ENCODE results near the gene TMEM205. TPM values are rescaled to one million over a fixed set of nuclear protein-coding genes. Genes with fewer than 3 reads are reported as not detected.
A peak's percentile ranks its signal among the peaks of the same experiment; 100 is the strongest.
"Not testable (repeated sequence)": the region's sequence is repeated elsewhere in the genome, so short reads cannot be mapped to it uniquely, and the experiment has no call there.

TMEM205 gene
- total RNA-seq, 1 experiment from 2014 or later, result 93.1 TPM

DNA sequence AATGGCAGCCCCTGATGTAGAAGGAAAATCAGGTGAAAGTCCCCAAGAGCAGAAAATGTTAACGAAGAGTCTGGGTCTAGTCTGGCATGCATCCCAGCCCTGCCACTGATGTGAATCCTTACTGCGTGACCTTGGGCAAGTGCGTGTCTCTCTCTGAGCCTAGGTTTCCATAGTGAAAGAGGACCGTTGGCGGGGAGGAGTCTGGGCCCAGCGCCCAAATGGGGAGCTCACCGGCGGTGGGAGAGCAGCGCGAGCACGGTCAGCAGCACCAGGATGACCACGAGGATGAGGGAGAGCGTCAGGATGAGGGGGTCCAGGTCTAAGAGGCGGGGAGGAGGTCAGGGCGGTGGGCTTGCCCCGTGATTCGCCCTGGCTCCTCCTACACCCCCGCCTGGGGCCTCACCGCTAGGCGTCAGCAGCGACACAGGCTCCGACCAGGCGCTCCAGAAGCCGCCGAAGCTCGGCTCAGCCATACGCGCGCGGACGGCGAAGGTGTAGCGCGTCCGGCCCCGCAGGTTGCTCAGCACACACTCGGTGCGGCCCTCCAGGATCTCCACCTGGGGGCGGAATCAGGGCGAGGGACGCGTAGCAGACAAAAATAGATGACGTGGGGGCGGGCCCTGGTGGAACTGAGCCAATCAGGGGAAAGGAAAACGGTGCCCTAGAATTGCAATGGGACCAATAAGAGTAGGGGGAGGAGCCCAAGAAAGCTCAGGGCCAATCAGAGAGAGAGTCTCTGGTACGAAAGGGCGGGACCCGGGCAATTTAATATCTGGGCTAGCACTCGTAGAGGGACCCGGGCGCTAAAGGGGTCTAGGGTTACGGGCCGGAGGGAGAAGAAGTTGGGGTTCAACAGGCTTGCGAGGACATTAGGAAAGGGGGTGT, 34.8 kb upstream of the TMEM205 start:
- no peaks in the 10 kb centered on the region for H3K27me3 Mint-ChIP-seq (ENCODE audit: insufficient read depth, unreplicated experiment)
- peak overlapping the region; percentile 76 for H3K4me3 Mint-ChIP-seq (ENCODE audit: unreplicated experiment)
- no peaks in the 10 kb centered on the region for H3K9me3 Mint-ChIP-seq (ENCODE audit: unreplicated experiment)
- POLR2A ChIA-PET, result interaction anchor here (0.6 to 2.0 kb wide), 14 partner anchors 10 to 427 kb away, joined by 3 to 11 read pairs (median 5); partner anchors contain the start of genes CCDC159, ECSIT, ODAD3 and PRKCSH
- H3K27ac Mint-ChIP-seq (ENCODE audit: low read depth, unreplicated experiment), result peak overlapping the region; percentile 90
- TF ChIP-seq, protein P1, sequence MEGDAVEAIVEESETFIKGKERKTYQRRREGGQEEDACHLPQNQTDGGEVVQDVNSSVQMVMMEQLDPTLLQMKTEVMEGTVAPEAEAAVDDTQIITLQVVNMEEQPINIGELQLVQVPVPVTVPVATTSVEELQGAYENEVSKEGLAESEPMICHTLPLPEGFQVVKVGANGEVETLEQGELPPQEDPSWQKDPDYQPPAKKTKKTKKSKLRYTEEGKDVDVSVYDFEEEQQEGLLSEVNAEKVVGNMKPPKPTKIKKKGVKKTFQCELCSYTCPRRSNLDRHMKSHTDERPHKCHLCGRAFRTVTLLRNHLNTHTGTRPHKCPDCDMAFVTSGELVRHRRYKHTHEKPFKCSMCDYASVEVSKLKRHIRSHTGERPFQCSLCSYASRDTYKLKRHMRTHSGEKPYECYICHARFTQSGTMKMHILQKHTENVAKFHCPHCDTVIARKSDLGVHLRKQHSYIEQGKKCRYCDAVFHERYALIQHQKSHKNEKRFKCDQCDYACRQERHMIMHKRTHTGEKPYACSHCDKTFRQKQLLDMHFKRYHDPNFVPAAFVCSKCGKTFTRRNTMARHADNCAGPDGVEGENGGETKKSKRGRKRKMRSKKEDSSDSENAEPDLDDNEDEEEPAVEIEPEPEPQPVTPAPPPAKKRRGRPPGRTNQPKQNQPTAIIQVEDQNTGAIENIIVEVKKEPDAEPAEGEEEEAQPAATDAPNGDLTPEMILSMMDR (IDR thresholded peaks at IDR 0.05; ENCODE audit: unreplicated experiment), result peak; percentile 71
- H3K36me3 Mint-ChIP-seq (ENCODE audit: insufficient read depth, unreplicated experiment), result no peaks in the 10 kb centered on the region
- no TSS peak for BruUV-seq (replicated peaks)
- intact Hi-C loops (cut with micrococcal nuclease), result loop anchor here (2.0 kb wide), 3 partner anchors 54 to 206 kb away; partner anchors contain the start of genes ODAD3 and PRKCSH
- peak; percentile 99 for DNase-seq (ENCODE audit: unreplicated experiment)
- CTCF ChIA-PET, result interaction anchor here (0.6 to 2.0 kb wide), 34 partner anchors 11 to 255 kb away, joined by 3 to 13 read pairs (median 4); partner anchors contain the start of genes RAB3D and TSPAN16
- peaks cover 35% of the 10 kb centered on the region for H3K4me1 Mint-ChIP-seq (ENCODE audit: insufficient read depth, unreplicated experiment)

DNA sequence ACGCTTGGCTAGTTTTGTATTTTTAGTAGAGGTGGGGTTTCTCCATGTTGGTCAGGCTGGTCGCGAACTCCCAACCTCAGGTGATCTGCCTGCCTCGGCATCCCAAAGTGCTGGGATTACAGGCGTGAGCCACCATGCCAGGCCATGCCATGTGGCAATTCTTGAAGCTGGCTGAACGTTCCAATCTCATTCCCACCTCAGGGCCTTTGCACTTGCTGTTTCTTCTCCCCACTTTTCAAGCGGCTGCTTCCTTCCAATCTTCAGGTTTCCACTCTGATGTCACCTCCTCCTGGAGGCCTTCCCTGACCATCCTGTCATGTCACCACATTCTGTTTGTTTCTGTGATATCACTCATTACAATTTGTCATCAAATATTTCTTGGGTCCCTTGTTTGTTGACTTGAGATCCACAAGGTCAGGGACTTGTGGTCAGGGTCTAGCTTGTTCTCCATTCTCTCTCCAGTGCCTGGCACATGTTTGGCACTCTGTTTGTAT, 33.8 kb upstream of the TMEM205 start:
- Mint-ChIP-seq H3K27me3 (ENCODE audit: insufficient read depth, unreplicated experiment) (no peaks in the 10 kb centered on the region), H3K4me3 (ENCODE audit: unreplicated experiment) (peak overlapping the region; percentile 76), H3K9me3 (ENCODE audit: unreplicated experiment) (no peaks in the 10 kb centered on the region), H3K4me1 (ENCODE audit: insufficient read depth, unreplicated experiment) (peaks cover 35% of the 10 kb centered on the region), H3K27ac (ENCODE audit: low read depth, unreplicated experiment) (no peak overlapping the region), H3K36me3 (ENCODE audit: insufficient read depth, unreplicated experiment) (no peaks in the 10 kb centered on the region)
- intact Hi-C loops (cut with micrococcal nuclease), result loop anchor here (2.0 kb wide), 3 partner anchors 55 to 207 kb away; partner anchors contain the start of genes ODAD3 and PRKCSH
- POLR2A ChIA-PET, result interaction anchor here (2.0 kb wide), 1 partner anchor 33 kb away, joined by 6 read pairs; the partner anchor contains the start of genes CCDC159 and TMEM205
- DNase-seq (ENCODE audit: unreplicated experiment), result no peak
- CTCF ChIA-PET, result interaction anchor here (0.7 to 2.0 kb wide), 8 partner anchors 21 to 209 kb away, joined by 3 to 9 read pairs (median 4); no protein-coding TSS in a partner anchor
- TF ChIP-seq, protein P1 (IDR thresholded peaks at IDR 0.05; ENCODE audit: unreplicated experiment), result no peak
- TSS peak; percentile 67 for BruUV-seq (replicated peaks)

DNA sequence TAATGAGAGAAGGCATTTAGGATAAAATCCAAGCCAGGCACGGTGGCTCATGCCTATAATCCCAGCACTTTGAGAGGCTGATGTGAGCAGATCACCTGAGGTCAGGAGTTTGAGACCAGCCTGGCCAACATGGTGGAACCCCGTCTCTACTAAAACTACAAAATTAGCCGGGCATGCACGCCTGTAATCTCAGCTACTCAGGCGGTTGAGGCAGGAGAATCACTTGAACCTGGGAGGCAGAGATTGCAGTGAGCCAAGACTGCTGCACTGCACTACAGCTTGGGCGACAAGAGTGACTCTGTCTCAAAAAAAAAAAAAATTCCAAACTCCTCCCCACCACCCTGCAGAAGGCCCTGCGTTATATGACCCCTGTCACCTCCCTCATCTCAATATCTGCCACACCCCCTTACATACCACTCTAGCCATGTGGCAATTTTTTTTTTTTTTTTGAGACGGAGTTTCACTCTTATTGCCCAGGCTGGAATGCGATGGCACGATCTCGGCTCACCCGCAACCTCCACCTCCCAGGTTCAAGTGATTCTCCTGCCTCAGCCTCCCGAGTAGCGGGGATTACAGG, 33.3 kb upstream of the TMEM205 start:
- H3K4me3 Mint-ChIP-seq (ENCODE audit: unreplicated experiment), result not testable (repeated sequence)

DNA sequence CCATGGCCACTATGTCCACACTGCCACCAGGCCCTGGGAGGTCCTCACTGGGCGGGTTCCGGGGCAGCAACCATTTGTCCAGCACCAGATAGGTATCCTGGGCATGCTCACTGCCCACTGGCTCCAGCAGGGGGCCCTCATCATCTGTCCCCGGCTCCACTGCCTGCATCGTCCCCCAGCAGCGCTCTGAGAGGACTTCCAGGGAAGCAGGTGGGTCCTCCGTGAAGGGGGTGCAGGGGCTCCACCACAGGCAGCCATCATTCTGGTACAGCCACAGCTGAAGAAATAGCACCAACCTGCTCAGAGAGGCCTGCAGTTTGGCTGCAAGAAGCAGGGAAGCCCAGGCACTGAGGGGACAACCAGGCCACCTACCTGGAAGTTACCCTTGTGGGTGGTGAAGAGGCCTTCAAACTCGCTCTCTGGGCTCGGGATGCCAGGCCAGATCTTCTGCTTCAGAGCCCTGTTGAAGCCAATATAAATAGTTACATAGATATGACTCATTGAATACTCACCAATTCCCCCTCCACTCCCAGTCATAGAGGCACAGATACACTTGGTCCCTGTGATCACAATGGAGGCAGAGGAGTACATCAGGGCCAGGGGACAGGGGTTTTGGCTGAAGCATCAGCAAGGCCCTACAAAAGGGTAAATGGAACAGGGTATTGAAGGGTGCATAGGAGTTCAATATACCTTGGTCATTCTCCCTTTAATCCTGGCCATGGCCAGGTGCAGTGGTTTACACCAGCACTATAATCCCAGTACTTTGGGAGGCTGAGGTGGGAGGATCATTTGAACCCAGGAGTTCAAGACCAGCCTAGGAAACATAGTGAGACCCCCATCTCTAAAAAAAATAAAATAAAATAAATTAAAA, 32.5 kb upstream of the TMEM205 start:
- H3K27ac Mint-ChIP-seq (ENCODE audit: low read depth, unreplicated experiment), result no peak overlapping the region
- TF ChIP-seq, protein P1 (IDR thresholded peaks at IDR 0.05; ENCODE audit: unreplicated experiment), result peak; percentile 12
- H3K4me3 Mint-ChIP-seq (ENCODE audit: unreplicated experiment), result peak overlapping the region; percentile 43
- no peaks in the 10 kb centered on the region for H3K9me3 Mint-ChIP-seq (ENCODE audit: unreplicated experiment)
- BruUV-seq (replicated peaks), result no TSS peak
- CTCF ChIA-PET, result interaction anchor here (0.5 to 1.8 kb wide), 7 partner anchors 10 to 216 kb away, joined by 3 to 6 read pairs (median 3); partner anchors contain the start of gene RAB3D
- intact Hi-C loops (cut with micrococcal nuclease), result no loop called here
- no peaks in the 10 kb centered on the region for H3K27me3 Mint-ChIP-seq (ENCODE audit: insufficient read depth, unreplicated experiment)
- H3K36me3 Mint-ChIP-seq (ENCODE audit: insufficient read depth, unreplicated experiment), result no peaks in the 10 kb centered on the region
- POLR2A ChIA-PET, result interaction anchor here (1.1 to 5.6 kb wide), 3 partner anchors 33 to 1344 kb away, joined by 3 to 88 read pairs (median 4); partner anchors contain the start of genes CCDC159 and TMEM205
- DNase-seq (ENCODE audit: unreplicated experiment), result peak; percentile 88
- H3K4me1 Mint-ChIP-seq (ENCODE audit: insufficient read depth, unreplicated experiment), result peaks cover 35% of the 10 kb centered on the region

More for the DNA sequence above, 33.3 kb upstream of the TMEM205 start:
- H3K27me3 Mint-ChIP-seq (ENCODE audit: insufficient read depth, unreplicated experiment); H3K27ac Mint-ChIP-seq (ENCODE audit: low read depth, unreplicated experiment); H3K36me3 Mint-ChIP-seq (ENCODE audit: insufficient read depth, unreplicated experiment); intact Hi-C loops (cut with micrococcal nuclease); BruUV-seq (replicated peaks); DNase-seq (ENCODE audit: unreplicated experiment); H3K9me3 Mint-ChIP-seq (ENCODE audit: unreplicated experiment): not testable (repeated sequence)
- POLR2A ChIA-PET, result interaction anchor here (1.1 kb wide), 1 partner anchor 55 kb away, joined by 3 read pairs; no protein-coding TSS in a partner anchor
- H3K4me1 Mint-ChIP-seq (ENCODE audit: insufficient read depth, unreplicated experiment), result peaks cover 35% of the 10 kb centered on the region
- CTCF ChIA-PET, result interaction anchor here (0.6 to 1.2 kb wide), 6 partner anchors 20 to 204 kb away, joined by 3 to 4 read pairs (median 3); no protein-coding TSS in a partner anchor

Measured in MCF 10A (cell line).